K562 (cell line): ENCODE data around the gene DELE1. TPM values are rescaled to one million over a fixed set of nuclear protein-coding genes. Genes with fewer than 3 reads are reported as not detected.

Experiments used
- CBFA2T2 ChIP-seq: fragments of 450-650 bp; conservative IDR thresholded peaks from 2 replicates; pipeline ENCODE4 v1.6.1; 2017; ENCODE audit warnings: mild to moderate bottlenecking
- ELF1 ChIP-seq: fragments of 200-800 bp; sonication (Bioruptor generic); IDR thresholded peaks from 2 replicates; pipeline ENCODE4 v1.6.1; 2016; ENCODE audit warnings: missing genetic modification characterization, missing compliant biosample characterization
- FOXK2 ChIP-seq, 2 experiments: fragments of 450-650 bp; IDR thresholded peaks in 1 of 2; conservative IDR thresholded peaks in 1 of 2; 2 replicates each; pipeline ENCODE4 v1.6.1; 2016; ENCODE audit warnings: low read depth in 2 of 2, mild to moderate bottlenecking in 1 of 2
- MAFF ChIP-seq: IDR thresholded peaks from 2 replicates; pipeline ENCODE4 v1.6.1; 2012; ENCODE audit warnings: low read length, improper control_type of control experiment
- POLR3A ChIP-seq: IDR thresholded peaks from 2 replicates; pipeline ENCODE4 v1.6.1; 2011; ENCODE audit warnings: borderline replicate concordance, mild to moderate bottlenecking, moderate library complexity; ENCODE audit not compliant: insufficient read length, insufficient read depth; ENCODE audit errors: extremely low read depth
- PTRF ChIP-seq: fragments of 450-650 bp; IDR thresholded peaks from 2 replicates; pipeline ENCODE4 v1.6.1; 2016; ENCODE audit warnings: mild to moderate bottlenecking, missing genetic modification characterization, missing compliant biosample characterization
- YBX1 ChIP-seq: fragments of 450-650 bp; IDR thresholded peaks from 2 replicates; pipeline ENCODE4 v1.7.1; 2016; ENCODE audit warnings: mild to moderate bottlenecking
- ZNF133 ChIP-seq: fragments of 250-450 bp; sonication (Bioruptor Pico); IDR thresholded peaks from 2 replicates; pipeline ENCODE4 v1.4.0; 2020; ENCODE audit warnings: mild to moderate bottlenecking
- ZNF696 ChIP-seq: fragments of 250-450 bp; sonication (Bioruptor Pico); conservative IDR thresholded peaks from 2 replicates; pipeline ENCODE4 v1.4.0; 2020; ENCODE audit warnings: mild to moderate bottlenecking, moderate library complexity
- polyA plus RNA-seq, 8 experiments: library from polyadenylated mRNA; depleted of rRNA in 4 of 8; stranded (reverse) in 5 of 8; unstranded in 3 of 8; fragments of >200 nt; fragmentation: Nextera tagmentation in 2 of 8; fragmentation: Illumina TruSeq in 1 of 8; extraction: Ambion mirVana in 2 of 8; extraction: Trizol in 1 of 8; gene quantifications; 2 replicates each; pipeline versions ENCODE4 v1.2.1 to v1.2.3, GENCODE V29; 2011 to 2014; ENCODE audit warnings: inconsistent platforms in 1 of 8, missing spikeins in 1 of 8
- total RNA-seq, 7 experiments: library from RNA; depleted of rRNA in 6 of 7; stranded (reverse); fragments of >200 nt in 6 of 7; fragmentation: Illumina TruSeq in 2 of 7; extraction: Trizol in 2 of 7; gene quantifications; 2 replicates each; pipeline versions ENCODE4 v1.2.1 to v1.2.3, GENCODE V29; 2011 to 2021; ENCODE audit warnings: low replicate concordance in 1 of 7
- TF ChIP-seq, protein P1 (sequence below): sonication (generic); formaldehyde crosslinking; IDR thresholded peaks from 2 replicates; pipeline ENCODE4 v1.8.0; 2022; ENCODE audit warnings: mild to moderate bottlenecking, missing genetic modification reagents
- TF ChIP-seq, protein P2 (sequence below): conservative IDR thresholded peaks from 2 replicates; pipeline ENCODE4 v1.6.1; 2011; ENCODE audit warnings: low read depth, mild to moderate bottlenecking, low read length; ENCODE audit not compliant: control insufficient read depth
- TF ChIP-seq, protein P3 (sequence below), 2 experiments: fragments of 450-650 bp; IDR thresholded peaks; 2 replicates each; pipeline ENCODE4 v1.6.1; 2016; ENCODE audit warnings: mild to moderate bottlenecking in 2 of 2, borderline replicate concordance in 1 of 2, low read depth in 1 of 2, moderate library complexity in 1 of 2

DELE1 gene
- total and polyA plus RNA-seq, 9 of the 15 experiments (the other 6 are each of a cell fraction or from before 2014, with no cell fraction given): 16.6 to 74.4 (median 49.8) TPM

DNA sequence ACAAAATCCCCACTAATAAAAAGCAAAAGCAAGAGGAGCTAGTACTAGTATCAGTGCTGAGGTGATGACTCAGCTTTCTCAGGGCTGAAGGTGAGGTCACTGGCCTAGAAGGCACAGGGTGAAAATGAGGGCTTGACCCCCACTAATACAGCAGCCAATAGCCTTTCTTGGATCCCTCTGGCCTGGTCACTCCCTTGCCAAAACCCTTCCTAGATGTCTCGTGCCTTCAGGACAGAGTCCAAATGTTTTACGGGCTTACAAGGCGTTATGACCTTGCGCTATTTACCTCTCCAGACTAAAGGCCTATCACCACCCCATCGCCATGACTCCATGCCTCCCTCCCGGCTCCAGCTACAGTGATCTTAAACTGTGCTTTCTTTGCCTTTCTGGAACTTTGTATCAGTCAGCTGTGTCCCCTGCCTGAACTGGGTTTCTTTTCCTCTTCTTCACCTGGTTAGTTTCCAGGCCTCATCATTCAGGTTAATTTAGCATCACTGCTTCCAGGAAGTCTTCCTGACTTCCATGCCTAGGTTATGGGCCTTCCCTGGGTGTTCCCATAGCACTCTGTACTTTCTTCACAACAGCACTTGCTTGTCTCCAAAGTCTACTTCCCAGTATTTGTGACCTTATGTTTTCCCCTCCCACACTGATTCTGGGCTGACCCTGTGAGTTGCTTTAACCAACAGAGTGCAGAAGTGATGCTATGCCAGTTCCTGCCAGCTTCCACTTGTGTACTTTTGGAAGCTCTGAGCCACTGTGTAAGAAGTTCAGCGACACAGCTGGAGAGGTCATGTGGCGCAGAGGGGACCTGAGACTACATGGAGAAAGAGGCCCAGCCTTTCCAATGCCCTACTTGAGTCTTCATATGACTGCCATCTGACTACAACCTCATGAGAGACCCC, 4.2 kb upstream of the DELE1 start (continued):
- TF ChIP-seq, protein P1, sequence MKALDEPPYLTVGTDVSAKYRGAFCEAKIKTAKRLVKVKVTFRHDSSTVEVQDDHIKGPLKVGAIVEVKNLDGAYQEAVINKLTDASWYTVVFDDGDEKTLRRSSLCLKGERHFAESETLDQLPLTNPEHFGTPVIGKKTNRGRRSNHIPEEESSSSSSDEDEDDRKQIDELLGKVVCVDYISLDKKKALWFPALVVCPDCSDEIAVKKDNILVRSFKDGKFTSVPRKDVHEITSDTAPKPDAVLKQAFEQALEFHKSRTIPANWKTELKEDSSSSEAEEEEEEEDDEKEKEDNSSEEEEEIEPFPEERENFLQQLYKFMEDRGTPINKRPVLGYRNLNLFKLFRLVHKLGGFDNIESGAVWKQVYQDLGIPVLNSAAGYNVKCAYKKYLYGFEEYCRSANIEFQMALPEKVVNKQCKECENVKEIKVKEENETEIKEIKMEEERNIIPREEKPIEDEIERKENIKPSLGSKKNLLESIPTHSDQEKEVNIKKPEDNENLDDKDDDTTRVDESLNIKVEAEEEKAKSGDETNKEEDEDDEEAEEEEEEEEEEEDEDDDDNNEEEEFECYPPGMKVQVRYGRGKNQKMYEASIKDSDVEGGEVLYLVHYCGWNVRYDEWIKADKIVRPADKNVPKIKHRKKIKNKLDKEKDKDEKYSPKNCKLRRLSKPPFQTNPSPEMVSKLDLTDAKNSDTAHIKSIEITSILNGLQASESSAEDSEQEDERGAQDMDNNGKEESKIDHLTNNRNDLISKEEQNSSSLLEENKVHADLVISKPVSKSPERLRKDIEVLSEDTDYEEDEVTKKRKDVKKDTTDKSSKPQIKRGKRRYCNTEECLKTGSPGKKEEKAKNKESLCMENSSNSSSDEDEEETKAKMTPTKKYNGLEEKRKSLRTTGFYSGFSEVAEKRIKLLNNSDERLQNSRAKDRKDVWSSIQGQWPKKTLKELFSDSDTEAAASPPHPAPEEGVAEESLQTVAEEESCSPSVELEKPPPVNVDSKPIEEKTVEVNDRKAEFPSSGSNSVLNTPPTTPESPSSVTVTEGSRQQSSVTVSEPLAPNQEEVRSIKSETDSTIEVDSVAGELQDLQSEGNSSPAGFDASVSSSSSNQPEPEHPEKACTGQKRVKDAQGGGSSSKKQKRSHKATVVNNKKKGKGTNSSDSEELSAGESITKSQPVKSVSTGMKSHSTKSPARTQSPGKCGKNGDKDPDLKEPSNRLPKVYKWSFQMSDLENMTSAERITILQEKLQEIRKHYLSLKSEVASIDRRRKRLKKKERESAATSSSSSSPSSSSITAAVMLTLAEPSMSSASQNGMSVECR (CRISPR knock-in tag): no peak
- TF ChIP-seq ZNF696 (CRISPR knock-in tag) (no peak), MAFF (peak; percentile 93), YBX1 (no peak), PTRF (no peak), CBFA2T2 (no peak), POLR3A (no peak), FOXK2 (conservative IDR thresholded peaks at IDR 0.05 in 1 of 2, IDR thresholded peaks at IDR 0.05 in 1 of 2; ENCODE audit: low read depth in 2 of 2) (peak in 1 of 2 experiments; percentile 38; a peak in 2 of 4 replicates), ELF1 (tag) (no peak), ZNF133 (CRISPR knock-in tag) (no peak)
- TF ChIP-seq, protein P2, sequence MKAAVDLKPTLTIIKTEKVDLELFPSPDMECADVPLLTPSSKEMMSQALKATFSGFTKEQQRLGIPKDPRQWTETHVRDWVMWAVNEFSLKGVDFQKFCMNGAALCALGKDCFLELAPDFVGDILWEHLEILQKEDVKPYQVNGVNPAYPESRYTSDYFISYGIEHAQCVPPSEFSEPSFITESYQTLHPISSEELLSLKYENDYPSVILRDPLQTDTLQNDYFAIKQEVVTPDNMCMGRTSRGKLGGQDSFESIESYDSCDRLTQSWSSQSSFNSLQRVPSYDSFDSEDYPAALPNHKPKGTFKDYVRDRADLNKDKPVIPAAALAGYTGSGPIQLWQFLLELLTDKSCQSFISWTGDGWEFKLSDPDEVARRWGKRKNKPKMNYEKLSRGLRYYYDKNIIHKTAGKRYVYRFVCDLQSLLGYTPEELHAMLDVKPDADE: no peak
- TF ChIP-seq, protein P3, sequence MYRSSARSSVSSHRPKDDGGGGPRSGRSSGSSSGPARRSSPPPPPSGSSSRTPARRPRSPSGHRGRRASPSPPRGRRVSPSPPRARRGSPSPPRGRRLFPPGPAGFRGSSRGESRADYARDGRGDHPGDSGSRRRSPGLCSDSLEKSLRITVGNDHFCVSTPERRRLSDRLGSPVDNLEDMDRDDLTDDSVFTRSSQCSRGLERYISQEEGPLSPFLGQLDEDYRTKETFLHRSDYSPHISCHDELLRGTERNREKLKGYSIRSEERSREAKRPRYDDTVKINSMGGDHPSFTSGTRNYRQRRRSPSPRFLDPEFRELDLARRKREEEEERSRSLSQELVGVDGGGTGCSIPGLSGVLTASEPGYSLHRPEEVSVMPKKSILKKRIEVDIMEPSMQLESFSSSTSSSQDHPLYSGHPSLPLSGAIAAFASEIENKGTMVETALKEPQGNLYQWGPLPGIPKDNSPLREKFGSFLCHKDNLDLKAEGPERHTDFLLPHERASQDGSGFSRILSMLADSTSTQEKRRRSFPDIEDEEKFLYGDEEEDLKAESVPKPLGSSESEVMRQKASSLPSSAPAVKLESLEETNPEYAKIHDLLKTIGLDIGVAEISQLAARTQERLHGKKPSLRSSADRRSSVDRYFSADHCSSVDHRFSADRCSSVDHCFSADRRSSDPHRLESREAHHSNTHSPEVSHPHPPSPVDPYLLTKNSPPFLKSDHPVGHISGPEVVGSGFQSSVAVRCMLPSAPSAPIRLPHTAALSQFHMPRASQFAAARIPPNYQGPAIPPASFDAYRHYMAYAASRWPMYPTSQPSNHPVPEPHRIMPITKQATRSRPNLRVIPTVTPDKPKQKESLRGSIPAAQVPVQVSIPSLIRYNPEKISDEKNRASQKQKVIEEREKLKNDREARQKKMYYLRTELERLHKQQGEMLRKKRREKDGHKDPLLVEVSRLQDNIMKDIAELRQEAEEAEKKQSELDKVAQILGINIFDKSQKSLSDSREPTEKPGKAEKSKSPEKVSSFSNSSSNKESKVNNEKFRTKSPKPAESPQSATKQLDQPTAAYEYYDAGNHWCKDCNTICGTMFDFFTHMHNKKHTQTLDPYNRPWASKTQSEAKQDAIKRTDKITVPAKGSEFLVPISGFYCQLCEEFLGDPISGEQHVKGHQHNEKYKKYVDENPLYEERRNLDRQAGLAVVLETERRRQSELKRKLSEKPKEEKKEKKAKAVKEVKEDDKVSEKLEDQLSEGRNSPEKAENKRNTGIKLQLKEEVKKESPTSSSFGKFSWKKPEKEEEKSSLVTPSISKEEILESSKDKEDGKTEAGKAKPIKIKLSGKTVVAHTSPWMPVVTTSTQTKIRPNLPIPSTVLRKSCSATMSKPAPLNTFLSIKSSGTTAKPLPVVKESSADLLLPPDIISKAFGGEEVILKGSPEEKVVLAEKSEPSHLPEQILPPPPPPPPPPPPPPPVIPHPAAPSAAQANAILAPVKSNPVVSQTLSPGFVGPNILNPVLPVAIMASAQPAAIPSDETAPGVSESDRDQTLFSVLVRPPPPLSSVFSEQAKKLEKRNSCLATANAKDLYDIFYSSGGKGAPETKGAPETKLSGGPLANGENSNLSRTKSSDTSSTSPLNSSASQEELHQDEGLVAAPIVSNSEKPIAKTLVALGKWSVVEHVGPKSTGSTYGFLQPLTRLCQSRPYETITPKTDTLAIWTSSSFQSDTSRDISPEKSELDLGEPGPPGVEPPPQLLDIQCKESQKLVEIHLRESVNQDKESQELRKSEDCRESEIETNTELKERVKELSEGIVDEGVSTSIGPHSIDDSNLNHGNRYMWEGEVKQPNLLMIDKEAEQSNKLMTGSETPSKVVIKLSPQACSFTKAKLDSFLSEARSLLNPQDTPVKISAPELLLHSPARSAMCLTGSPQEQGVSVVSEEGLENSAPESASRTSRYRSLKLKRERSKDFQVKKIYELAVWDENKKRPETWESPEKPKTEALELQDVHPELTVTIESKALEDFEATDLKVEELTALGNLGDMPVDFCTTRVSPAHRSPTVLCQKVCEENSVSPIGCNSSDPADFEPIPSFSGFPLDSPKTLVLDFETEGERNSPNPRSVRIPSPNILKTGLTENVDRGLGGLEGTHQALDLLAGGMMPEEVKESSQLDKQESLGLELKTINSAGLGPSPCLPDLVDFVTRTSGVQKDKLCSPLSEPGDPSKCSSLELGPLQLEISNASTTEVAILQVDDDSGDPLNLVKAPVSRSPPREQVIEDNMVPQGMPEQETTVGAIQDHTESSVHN (IDR thresholded peaks at IDR 0.05; ENCODE audit: borderline replicate concordance in 1 of 2, low read depth in 1 of 2): peak in 1 of 2 experiments; percentile 59; a peak in 2 of 4 replicates
